ENCODE measurements around the gene IGFBP3.

Gene IGFBP3

GRCh38 chr7:45923290-45923689 is 2.2 kb upstream of the IGFBP3 start:
- TF ChIP-seq CTCF (IDR thresholded peaks at IDR 0.05; ENCODE audit: low read depth, low read length): peak; percentile 97
- peak overlapping the region in 1 of 2 donors; percentile 51 for H3K4me3 ChIP-seq (replicated peaks in 1 of 2; ENCODE audit: low read depth in 2 of 2, low read length in 2 of 2)
- DNase-seq (ENCODE audit: low read depth in 2 of 2): peak; percentile 83 to 85

GRCh38 chr7:45922810-45923209 is 1.7 kb upstream of the IGFBP3 start:
- peak; percentile 25 to 56 for DNase-seq (ENCODE audit: low read depth in 2 of 2)
- TF ChIP-seq CTCF (IDR thresholded peaks at IDR 0.05; ENCODE audit: low read depth, low read length): no peak
- H3K4me3 ChIP-seq (replicated peaks in 1 of 2; ENCODE audit: low read depth in 2 of 2, low read length in 2 of 2): peak overlapping the region; percentile 28 to 51

GRCh38 chr7:45921699-45922519 is 837 bp upstream of the IGFBP3 start:
- peak; percentile 99 for TF ChIP-seq CTCF (IDR thresholded peaks at IDR 0.05; ENCODE audit: low read depth, low read length)
- peak overlapping the region; percentile 28 to 58 for H3K4me3 ChIP-seq (replicated peaks in 1 of 2; ENCODE audit: low read depth in 2 of 2, low read length in 2 of 2)
- peak; percentile 79 to 85 for DNase-seq (ENCODE audit: low read depth in 2 of 2)

- no peak for TF ChIP-seq CTCF (IDR thresholded peaks at IDR 0.05; ENCODE audit: low read depth, low read length)
- DNase-seq (ENCODE audit: low read depth in 2 of 2): no peak
These were observed 268 bp upstream of the IGFBP3 start for GRCh38 chr7:45921381-45921698.

GRCh38 chr7:45919993-45920459 is 1.0 kb downstream of the IGFBP3 start:
- peak overlapping the region; percentile 53 to 58 for H3K4me3 ChIP-seq (replicated peaks in 1 of 2; ENCODE audit: low read depth in 2 of 2, low read length in 2 of 2)
- DNase-seq (ENCODE audit: low read depth in 2 of 2): peak in 1 of 2 donors; percentile 9
- no peak for TF ChIP-seq CTCF (IDR thresholded peaks at IDR 0.05; ENCODE audit: low read depth, low read length)

More at GRCh38 chr7:45921381-45921698, 268 bp upstream of the IGFBP3 start:
- H3K4me3 ChIP-seq (replicated peaks in 1 of 2; ENCODE audit: low read depth in 2 of 2, low read length in 2 of 2): peak overlapping the region; percentile 11 to 58

GRCh38 chr7:45919231-45919784 is 1.8 kb downstream of the IGFBP3 start:
- peak overlapping the region; percentile 4 to 53 for H3K4me3 ChIP-seq (replicated peaks in 1 of 2; ENCODE audit: low read depth in 2 of 2, low read length in 2 of 2)
- no peak for TF ChIP-seq CTCF (IDR thresholded peaks at IDR 0.05; ENCODE audit: low read depth, low read length)
- DNase-seq (ENCODE audit: low read depth in 2 of 2): no peak
